Measurements from ENCODE around the gene HBEGF.

HBEGF gene

GRCh38 chr5:140331638-140332037 lies 14.8 kb downstream of the HBEGF start:
- ATAC-seq: no peak

- no peak for ATAC-seq
Measured at GRCh38 chr5:140329739-140330481, 16.5 kb downstream of the HBEGF start.

- ATAC-seq: no peak
Measured at GRCh38 chr5:140328036-140328764, 18.2 kb downstream of the HBEGF start.

- ATAC-seq: no peak
Measured at GRCh38 chr5:140327589-140327988, 18.8 kb downstream of the HBEGF start.

DNA sequence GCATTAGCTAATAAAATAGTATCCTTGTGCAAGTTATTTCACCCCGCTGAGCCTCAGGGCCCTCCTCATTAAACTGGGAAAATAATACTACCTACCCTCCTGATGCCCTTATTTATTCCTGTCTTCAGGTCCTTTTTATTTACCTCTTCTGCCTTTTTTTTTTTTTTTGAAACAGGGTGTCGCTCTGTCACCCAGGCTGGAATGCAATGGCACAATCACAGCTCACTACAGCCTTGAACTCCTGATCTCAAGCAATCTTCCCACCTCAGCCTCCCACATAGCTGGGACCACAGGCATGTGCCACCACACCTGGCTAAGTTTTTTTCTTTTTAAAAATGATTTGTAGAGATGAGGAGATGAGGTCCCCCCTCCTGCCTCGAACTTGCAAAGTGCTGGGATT lies 20.9 kb downstream of the HBEGF start:
- ATAC-seq: no peak

DNA sequence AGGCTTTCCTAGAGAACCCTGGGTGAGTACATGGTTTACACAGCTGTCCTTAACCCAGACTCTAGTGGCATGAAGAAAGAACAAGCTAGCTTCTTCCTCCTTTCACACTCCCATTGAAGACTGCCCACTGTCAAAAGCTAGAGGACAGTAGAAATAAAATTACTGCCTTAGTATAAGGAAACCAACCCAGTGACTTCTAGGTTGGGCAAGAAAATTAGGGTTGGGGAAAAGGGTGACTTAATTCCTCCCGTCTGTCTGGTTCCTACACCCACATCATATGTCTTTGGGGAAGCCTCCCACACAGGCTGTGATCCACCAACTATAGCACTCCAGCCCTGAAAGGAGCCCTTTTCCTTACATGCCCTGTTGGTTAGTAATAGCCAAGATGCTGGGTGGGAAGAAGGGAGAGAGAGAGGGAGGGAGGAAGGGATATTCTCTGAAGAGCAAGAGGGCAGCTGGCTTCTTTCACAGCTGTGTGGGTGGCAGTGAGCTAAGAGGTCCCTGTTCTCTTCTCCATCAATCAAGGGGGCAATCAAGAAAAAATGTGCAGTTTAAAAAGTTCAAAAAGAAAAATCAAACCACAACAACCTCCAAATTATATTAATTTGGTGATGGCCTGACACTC lies 21.7 kb downstream of the HBEGF start:
- no peak for ATAC-seq

GRCh38 chr5:140324041-140324600 lies 22.3 kb downstream of the HBEGF start:
- no peak for ATAC-seq

DNA sequence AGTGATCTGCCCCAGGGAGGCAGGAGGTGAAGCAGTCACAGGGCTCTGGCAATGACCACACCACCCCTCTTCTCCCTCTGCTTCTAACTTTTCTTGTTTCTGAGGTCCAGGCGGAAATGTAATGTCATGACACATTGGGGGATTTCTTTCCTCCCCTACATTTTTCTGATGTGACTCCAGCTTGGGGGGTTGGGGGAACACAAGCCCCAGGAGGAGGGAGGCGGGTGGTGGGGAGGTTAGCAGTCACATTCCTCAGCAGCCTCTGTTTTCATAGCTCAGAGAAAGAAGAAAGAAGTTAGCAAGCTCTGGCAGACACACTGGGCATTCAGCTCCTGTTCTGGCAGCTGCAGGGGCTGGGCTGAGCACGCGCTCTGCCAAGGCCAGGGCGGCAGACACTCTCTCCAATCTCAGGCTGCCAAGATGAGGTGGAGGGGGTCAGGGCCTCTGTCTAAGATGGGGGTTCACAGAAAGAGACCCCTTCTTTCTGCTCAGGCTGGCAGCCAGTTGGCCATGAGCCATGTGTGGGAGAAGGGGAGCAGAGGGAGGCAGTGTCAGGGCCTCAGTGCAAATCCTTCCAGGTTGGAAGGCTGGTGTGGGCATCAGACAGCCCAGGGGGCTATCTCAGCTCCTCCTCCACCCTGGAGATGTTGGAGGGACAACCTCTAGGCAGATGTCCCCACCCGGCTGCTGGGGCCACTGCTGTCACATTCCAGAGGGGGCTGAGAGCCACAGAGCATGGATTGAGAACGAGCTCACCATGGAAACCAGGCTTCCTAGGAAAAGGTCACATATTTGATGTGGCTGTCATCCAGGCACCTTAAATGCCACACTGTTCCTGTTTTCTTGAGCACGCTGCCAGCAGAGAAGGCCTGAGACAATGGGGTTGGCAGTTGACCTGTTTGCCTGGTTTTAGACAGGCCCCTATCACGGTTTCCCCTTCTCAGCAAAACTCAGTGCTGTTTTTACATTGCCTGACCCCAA lies 23.4 kb downstream of the HBEGF start:
- ATAC-seq: no peak

- ATAC-seq: no peak
Measured at GRCh38 chr5:140321796-140322195, 24.6 kb downstream of the HBEGF start.

GRCh38 chr5:140319833-140320232 lies 26.6 kb downstream of the HBEGF start:
- ATAC-seq: no peak

DNA sequence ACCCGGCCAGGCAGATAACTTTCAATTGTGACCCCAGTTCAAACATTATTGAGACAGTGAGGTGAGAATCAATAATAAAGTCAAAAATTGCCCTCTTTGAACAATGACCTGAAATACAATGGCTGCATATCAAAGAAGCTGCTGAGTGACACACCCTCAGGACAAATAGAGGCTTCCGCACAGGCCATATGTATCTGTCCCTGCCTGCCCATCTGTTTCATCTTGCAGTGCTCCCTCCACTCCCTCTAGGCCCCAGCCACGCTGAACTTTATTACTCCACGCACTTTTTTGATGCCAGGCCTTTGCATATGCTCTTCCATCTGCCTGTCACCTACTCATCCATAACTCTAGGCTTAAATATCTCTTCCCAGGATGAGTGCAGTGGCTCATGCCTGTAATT lies 27.6 kb downstream of the HBEGF start:
- no peak for ATAC-seq

GRCh38 chr5:140317859-140318258 lies 28.5 kb downstream of the HBEGF start:
- ATAC-seq: no peak

- no peak for ATAC-seq
Measured at GRCh38 chr5:140312791-140313189, 33.6 kb downstream of the HBEGF start.

- ATAC-seq: no peak
Measured at GRCh38 chr5:140312067-140312790, 34.2 kb downstream of the HBEGF start.

DNA sequence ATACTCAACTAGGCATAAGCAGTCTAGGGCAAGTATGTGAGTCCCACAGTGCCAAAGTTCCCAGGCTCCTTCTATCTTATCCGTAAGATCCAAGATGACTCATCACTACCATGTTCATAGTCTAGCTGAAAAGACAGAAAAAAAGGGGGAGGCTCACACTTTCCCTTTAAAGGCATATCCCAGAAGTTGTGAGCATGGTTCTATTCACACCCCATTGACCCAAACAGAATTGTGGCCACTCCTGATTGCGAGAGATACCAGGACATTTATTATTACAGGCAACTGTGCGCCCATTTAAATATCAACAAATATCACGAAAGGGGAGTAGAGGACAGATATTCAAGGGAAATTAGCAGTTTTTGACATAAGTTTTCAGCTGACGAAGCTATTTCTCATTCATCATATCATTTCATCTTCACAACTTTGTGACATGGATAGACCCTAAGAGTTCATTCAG lies 35.4 kb downstream of the HBEGF start:
- no peak for ATAC-seq

DNA sequence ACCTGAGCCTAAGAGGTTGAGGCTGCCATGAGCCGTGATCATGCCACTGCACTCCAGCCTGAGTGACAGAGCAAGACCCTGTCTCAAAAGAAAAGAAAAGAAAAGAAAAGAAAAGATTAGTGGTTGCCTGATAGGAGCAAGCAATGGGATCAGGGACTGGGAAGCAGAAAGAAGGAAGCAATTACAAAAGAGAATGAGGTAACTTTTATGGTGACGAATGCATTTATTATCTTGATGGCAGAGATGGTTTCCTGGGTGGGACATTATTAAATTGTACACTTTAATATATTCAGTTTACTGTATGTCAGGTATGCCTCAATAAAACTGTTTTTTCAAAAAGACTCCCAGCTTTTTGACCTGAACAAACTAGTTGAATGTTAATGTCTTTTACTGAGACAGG lies 36.0 kb downstream of the HBEGF start:
- ATAC-seq: no peak

- no peak for ATAC-seq
Measured at GRCh38 chr5:140309706-140310249, 36.6 kb downstream of the HBEGF start.

GRCh38 chr5:140305471-140305870 lies 40.9 kb downstream of the HBEGF start:
- ATAC-seq: no peak

DNA sequence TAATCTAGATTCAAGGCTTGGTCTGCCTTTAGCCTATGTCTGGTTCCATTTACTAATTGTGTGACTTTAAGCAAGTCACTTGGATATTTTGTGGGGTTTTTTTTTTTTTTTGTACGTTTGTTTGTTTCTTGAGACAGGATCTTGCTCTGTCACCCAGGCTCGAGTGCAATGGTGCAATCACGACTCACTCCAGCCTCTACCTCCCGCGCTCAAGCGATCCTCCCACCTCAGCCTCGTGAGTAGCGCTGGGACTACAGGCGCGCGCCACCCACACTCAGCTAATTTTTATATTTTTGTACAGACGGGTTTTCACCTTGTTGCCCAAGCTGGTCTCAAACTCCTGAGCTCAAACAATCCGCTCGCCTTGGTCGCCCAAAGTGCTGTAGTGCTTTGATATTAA lies 42.4 kb downstream of the HBEGF start:
- no peak for ATAC-seq

DNA sequence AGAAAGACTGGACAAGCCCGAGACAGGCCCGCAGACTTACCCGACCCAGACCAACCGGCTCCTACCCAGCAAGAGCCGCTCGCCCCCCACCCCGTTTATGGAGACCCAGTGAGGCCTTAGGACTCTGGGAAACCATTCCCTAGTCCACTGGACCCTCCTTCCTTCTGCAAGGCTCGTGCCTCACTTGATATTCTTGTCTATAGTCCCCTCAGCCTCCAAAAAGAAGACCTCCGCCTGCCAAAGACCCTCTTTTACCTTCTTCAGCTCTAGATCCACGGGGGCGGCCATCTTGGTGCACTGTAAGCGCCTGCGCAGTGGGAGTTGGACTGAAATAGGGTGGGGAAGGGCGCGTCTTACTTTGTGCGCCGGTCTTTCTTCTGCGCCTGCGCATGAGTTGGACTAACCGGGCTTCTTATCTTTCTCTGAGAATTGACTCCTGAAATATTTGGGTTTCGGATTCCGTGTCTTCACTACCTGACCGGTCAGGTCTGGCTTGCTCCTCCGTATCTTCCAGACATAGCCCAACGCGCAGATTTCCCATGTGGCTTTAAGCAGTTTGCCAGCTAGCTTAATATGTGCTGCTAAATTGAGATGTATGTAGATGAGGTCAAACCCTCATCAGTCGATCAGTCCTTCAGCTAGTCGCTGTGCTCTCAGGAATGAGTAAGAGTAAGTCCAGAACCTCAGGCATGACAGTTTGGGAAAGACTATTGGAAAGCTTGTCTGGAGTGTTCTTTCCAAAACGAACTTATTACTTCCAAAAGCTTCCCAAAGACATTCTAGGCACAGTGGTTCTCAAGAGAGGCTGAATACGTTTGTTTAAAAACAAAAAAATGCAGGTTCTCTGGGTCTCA lies 43.4 kb downstream of the HBEGF start, which contains the start of gene PFDN1:
TSS of gene PFDN1 (minus strand) at position 316 of the 854 bp plus-strand sequence. CDS start at position 288, 28 bp downstream.
- ATAC-seq: peak; percentile 94 to 95
